MM.1S (cell line): ENCODE measurements around the gene TMED1.

Experiments
- DNase-seq: peaks from one replicate; pipeline ENCODE4 v3.0.0-alpha.2; 2015
- H2AFZ ChIP-seq: fragments of 300-600 bp; sonication (generic); 2 replicates; pipeline ENCODE4 v1.6.0; 2016; ENCODE audit warnings: antibody characterized with exemption, low read length
- H3F3A ChIP-seq: fragments of 300-600 bp; sonication (generic); 2 replicates; pipeline ENCODE4 v1.6.1; 2016; ENCODE audit warnings: mild to moderate bottlenecking, antibody characterized with exemption, low read length, moderate library complexity, mixed read lengths; ENCODE audit not compliant: insufficient read depth
- H3K27ac ChIP-seq: fragments of 300-600 bp; sonication (generic); 2 replicates; pipeline ENCODE4 v1.5.1; 2016; ENCODE audit warnings: mild to moderate bottlenecking, low read length
- H3K27me3 ChIP-seq: fragments of 300-600 bp; sonication (generic); replicated peaks from 2 replicates; pipeline ENCODE4 v1.6.0; 2016; ENCODE audit warnings: low read length; ENCODE audit not compliant: insufficient read depth
- H3K36me3 ChIP-seq: fragments of 300-600 bp; sonication (generic); replicated peaks from 2 replicates; pipeline ENCODE4 v1.6.1; 2016; ENCODE audit warnings: mild to moderate bottlenecking, low read length, mixed read lengths; ENCODE audit not compliant: insufficient read depth
- H3K4me1 ChIP-seq: fragments of 300-600 bp; sonication (generic); 2 replicates; pipeline ENCODE4 v1.6.1; 2016; ENCODE audit warnings: low read length, mixed read lengths
- H3K4me2 ChIP-seq: fragments of 300-600 bp; sonication (generic); 2 replicates; pipeline ENCODE4 v1.6.0; 2016; ENCODE audit warnings: low read depth, low read length
- H3K4me3 ChIP-seq: fragments of 300-600 bp; sonication (generic); 2 replicates; pipeline ENCODE4 v1.5.1; 2016; ENCODE audit warnings: low read length, mixed read lengths
- H3K79me2 ChIP-seq: fragments of 300-600 bp; sonication (generic); 2 replicates; pipeline ENCODE4 v1.6.1; 2016; ENCODE audit warnings: mixed run types, low read length, mixed read lengths
- H3K9ac ChIP-seq: fragments of 300-600 bp; sonication (generic); 2 replicates; pipeline ENCODE4 v1.6.1; 2016; ENCODE audit warnings: low read length, mixed read lengths
- H3K9me2 ChIP-seq: fragments of 300-600 bp; sonication (generic); replicated peaks from 2 replicates; pipeline ENCODE4 v1.6.1; 2016; ENCODE audit warnings: mild to moderate bottlenecking, low read length, mixed read lengths; ENCODE audit not compliant: insufficient read depth
- H3K9me3 ChIP-seq: fragments of 300-600 bp; sonication (generic); replicated peaks from 2 replicates; pipeline ENCODE4 v1.6.1; 2016; ENCODE audit warnings: mild to moderate bottlenecking, low read length, mixed read lengths; ENCODE audit not compliant: insufficient read depth
- H4K20me1 ChIP-seq: fragments of 300-600 bp; sonication (generic); 2 replicates; pipeline ENCODE4 v1.6.1; 2016; ENCODE audit warnings: mild to moderate bottlenecking, low read length, moderate library complexity, mixed read lengths; ENCODE audit not compliant: insufficient read depth
- EZH2 ChIP-seq: fragments of 300-600 bp; sonication (generic); optimal IDR thresholded peaks from 2 replicates; pipeline ENCODE3; 2017; ENCODE audit warnings: low read depth, mild to moderate bottlenecking, antibody characterized with exemption, low read length, mixed read lengths
- EZH2phosphoT487 ChIP-seq: fragments of 300-600 bp; sonication (generic); IDR thresholded peaks from 2 replicates; pipeline ENCODE4 v1.6.1; 2018; ENCODE audit warnings: antibody characterized with exemption, low read length
- TF ChIP-seq, protein P1 (sequence below): fragments of 300-600 bp; sonication (generic); IDR thresholded peaks from 2 replicates; pipeline ENCODE4 v1.5.1; 2016; ENCODE audit warnings: antibody characterized with exemption, low read length, mixed read lengths

The TMED1 gene

DNA sequence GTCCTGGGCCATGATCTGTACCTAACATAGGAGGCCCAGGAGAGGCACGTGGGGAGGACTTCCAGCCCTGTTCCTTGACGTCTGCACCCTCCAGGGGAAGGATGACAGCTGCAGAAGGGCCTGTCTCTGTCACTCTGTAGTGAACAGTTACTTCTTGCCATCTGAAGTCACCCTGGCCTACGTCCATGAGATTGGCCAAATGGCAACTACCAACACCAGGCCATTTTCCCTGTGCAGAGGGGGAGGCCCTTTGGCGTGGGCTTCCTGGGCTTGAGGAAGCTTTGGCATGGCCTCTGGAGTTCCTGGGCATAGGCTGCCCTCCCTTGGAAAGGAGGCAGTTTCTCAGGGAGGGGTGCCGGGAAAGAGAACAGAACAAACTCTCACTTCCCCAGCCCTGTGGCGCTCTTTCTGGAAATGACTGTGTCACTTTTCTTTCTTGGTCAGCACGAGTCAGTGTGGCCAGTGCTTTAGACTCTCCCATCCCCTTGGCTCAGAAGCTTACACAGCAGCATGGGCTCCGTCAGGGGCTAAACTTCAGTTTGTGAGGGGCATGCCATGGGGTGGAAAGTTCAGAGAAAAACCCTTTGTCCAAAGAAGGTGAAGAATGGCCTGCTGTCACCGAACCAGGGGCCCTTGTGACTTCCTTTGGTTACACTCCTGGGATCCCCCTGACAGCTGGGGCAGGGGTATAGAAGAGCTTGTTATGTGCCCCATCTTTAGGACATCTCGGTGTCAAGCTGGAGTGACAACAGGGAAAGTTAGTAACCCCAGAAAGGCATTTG, 40.6 kb upstream of the TMED1 start:
- Histone ChIP-seq H3K36me3 (no peaks in the 10 kb centered on the region), H3K4me1 (peaks cover 25% of the 10 kb centered on the region), H4K20me1 (no peaks in the 10 kb centered on the region), H2AFZ (no peak overlapping the region), H3K27ac (no peak overlapping the region), H3K27me3 (no peaks in the 10 kb centered on the region), H3K4me3 (no peak overlapping the region), H3K9me3 (no peaks in the 10 kb centered on the region), H3K9me2 (no peaks in the 10 kb centered on the region), H3K9ac (no peak overlapping the region), H3K79me2 (peaks cover 89% of the 10 kb centered on the region), H3F3A (peaks cover 15% of the 10 kb centered on the region), H3K4me2 (no peak overlapping the region)
- TF ChIP-seq EZH2phosphoT487 (no peak), EZH2 (no peak)
- TF ChIP-seq, protein P1, sequence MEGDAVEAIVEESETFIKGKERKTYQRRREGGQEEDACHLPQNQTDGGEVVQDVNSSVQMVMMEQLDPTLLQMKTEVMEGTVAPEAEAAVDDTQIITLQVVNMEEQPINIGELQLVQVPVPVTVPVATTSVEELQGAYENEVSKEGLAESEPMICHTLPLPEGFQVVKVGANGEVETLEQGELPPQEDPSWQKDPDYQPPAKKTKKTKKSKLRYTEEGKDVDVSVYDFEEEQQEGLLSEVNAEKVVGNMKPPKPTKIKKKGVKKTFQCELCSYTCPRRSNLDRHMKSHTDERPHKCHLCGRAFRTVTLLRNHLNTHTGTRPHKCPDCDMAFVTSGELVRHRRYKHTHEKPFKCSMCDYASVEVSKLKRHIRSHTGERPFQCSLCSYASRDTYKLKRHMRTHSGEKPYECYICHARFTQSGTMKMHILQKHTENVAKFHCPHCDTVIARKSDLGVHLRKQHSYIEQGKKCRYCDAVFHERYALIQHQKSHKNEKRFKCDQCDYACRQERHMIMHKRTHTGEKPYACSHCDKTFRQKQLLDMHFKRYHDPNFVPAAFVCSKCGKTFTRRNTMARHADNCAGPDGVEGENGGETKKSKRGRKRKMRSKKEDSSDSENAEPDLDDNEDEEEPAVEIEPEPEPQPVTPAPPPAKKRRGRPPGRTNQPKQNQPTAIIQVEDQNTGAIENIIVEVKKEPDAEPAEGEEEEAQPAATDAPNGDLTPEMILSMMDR = no peak
- DNase-seq = no peak

DNA sequence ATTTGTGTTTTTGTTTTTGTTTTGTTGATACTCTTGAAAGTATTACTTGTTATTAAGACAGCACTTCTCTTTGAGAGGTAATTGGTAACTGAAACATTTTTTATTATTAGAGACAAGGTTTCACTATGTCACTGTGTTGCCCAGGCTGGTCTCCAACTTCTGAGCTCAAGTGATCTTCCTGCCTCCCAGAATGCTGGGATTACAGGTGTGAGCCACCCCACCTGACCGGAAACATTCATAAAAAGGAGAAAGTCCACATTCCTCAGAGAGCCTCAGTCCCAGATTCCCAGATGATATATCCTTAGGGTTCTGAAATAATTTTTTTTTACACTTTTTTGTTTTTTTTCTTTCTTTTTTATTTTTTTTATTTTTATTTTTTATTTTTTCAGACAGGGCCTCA, 38.0 kb upstream of the TMED1 start:
- Histone ChIP-seq H3K4me2 (no peak overlapping the region), H3K79me2 (peaks cover 63% of the 10 kb centered on the region), H3K4me3 (no peak overlapping the region), H3K27ac (no peak overlapping the region), H3F3A (peaks cover 15% of the 10 kb centered on the region), H2AFZ (no peak overlapping the region), H3K9me3 (no peaks in the 10 kb centered on the region), H3K36me3 (no peaks in the 10 kb centered on the region), H3K27me3 (no peaks in the 10 kb centered on the region), H3K4me1 (peaks cover 18% of the 10 kb centered on the region), H3K9ac (no peak overlapping the region), H3K9me2 (no peaks in the 10 kb centered on the region), H4K20me1 (no peaks in the 10 kb centered on the region)
- TF ChIP-seq EZH2 (no peak), EZH2phosphoT487 (no peak)
- TF ChIP-seq, protein P1 = no peak
- no peak for DNase-seq

- no peaks in the 10 kb centered on the region for H3K9me2 ChIP-seq
- H2AFZ ChIP-seq = 0 out of 2 replicates have a peak overlapping the region, but pooled peaks have one; percentile 39
- no peak for DNase-seq
- peaks cover 14% of the 10 kb centered on the region for H3F3A ChIP-seq
- H3K27ac ChIP-seq = no peak overlapping the region
- no peak for TF ChIP-seq EZH2phosphoT487
- TF ChIP-seq, protein P1 = no peak
- TF ChIP-seq EZH2 = no peak
- peak overlapping the region; percentile 68 for H3K4me2 ChIP-seq
- H3K27me3 ChIP-seq = no peaks in the 10 kb centered on the region
- no peaks in the 10 kb centered on the region for H3K9me3 ChIP-seq
- no peaks in the 10 kb centered on the region for H3K36me3 ChIP-seq
- peaks cover 16% of the 10 kb centered on the region for H3K4me1 ChIP-seq
- no peaks in the 10 kb centered on the region for H4K20me1 ChIP-seq
- peaks cover 55% of the 10 kb centered on the region for H3K79me2 ChIP-seq
- H3K9ac ChIP-seq = peak overlapping the region; percentile 76; the same call in 1 of the 2 replicates
- H3K4me3 ChIP-seq = peak overlapping the region; percentile 80
Observed at GRCh38 chr19:10872546-10873107, 36.6 kb upstream of the TMED1 start.
